H9 (cell line): ENCODE data around the gene MRPL9. TPM values are rescaled to one million over a fixed set of nuclear protein-coding genes. Genes with fewer than 3 reads are reported as not detected.
A peak's percentile ranks its signal among the peaks of the same experiment; 100 is the strongest.

ENCODE experiments used
- DNase-seq: peaks from one replicate; pipeline ENCODE4 v3.0.0-alpha.2; 2017
- H2AFZ ChIP-seq: one replicate; pipeline ENCODE4 v1.6.1; 2013; ENCODE audit warnings: mild to moderate bottlenecking, low read length, control low read depth, moderate library complexity
- H2AK5ac ChIP-seq: 2 replicates; pipeline ENCODE4 v1.6.1; 2013; ENCODE audit warnings: low read length, control low read depth, mixed read lengths; ENCODE audit not compliant: insufficient read length
- H2BK120ac ChIP-seq: one replicate; pipeline ENCODE4 v1.6.1; 2013; ENCODE audit warnings: low read depth, mild to moderate bottlenecking, low read length, control low read depth, inconsistent platforms; ENCODE audit not compliant: poor library complexity, severe bottlenecking
- H2BK12ac ChIP-seq: 2 replicates; pipeline ENCODE4 v1.6.1; 2013; ENCODE audit warnings: low read length, control low read depth, mixed read lengths, low read depth; ENCODE audit not compliant: insufficient read length
- H2BK15ac ChIP-seq: 2 replicates; pipeline ENCODE4 v1.6.1; 2013; ENCODE audit warnings: low read depth, low read length, control low read depth
- H2BK20ac ChIP-seq: one replicate; pipeline ENCODE4 v1.6.1; 2013; ENCODE audit warnings: low read depth, mild to moderate bottlenecking, low read length, control low read depth, inconsistent platforms; ENCODE audit not compliant: poor library complexity, severe bottlenecking
- H2BK5ac ChIP-seq: 2 replicates; pipeline ENCODE4 v1.6.1; 2013; ENCODE audit warnings: low read length, control low read depth, mixed read lengths; ENCODE audit not compliant: insufficient read length
- H3K14ac ChIP-seq: 2 replicates; pipeline ENCODE4 v1.6.1; 2013; ENCODE audit warnings: low read length, control low read depth; ENCODE audit not compliant: insufficient read depth
- H3K18ac ChIP-seq: 2 replicates; pipeline ENCODE4 v1.6.1; 2013; ENCODE audit warnings: low read depth, mild to moderate bottlenecking, mixed read lengths, low read length, control low read depth; ENCODE audit not compliant: insufficient read length
- H3K23ac ChIP-seq: 2 replicates; pipeline ENCODE4 v1.6.1; 2013; ENCODE audit warnings: low read length, control low read depth, mixed read lengths, low read depth; ENCODE audit not compliant: insufficient read length
- H3K23me2 ChIP-seq: 2 replicates; pipeline ENCODE4 v1.6.1; 2013; ENCODE audit warnings: low read depth, mild to moderate bottlenecking, mixed read lengths, low read length, control low read depth; ENCODE audit not compliant: insufficient read length, poor library complexity, severe bottlenecking
- H3K27ac ChIP-seq: 2 replicates; pipeline ENCODE4 v1.5.1; 2013; ENCODE audit warnings: low read length, control low read depth, mixed read lengths, low read depth; ENCODE audit not compliant: insufficient read length
- H3K27me3 ChIP-seq: 2 replicates; pipeline ENCODE4 v1.6.1; 2013; ENCODE audit warnings: low read length, control low read depth, inconsistent platforms; ENCODE audit not compliant: insufficient read depth
- H3K4ac ChIP-seq: 2 replicates; pipeline ENCODE4 v1.6.1; 2013; ENCODE audit warnings: low read depth, mild to moderate bottlenecking, control low read depth, inconsistent platforms, low read length, moderate library complexity
- H3K4me1 ChIP-seq: 2 replicates; pipeline ENCODE4 v1.6.1; 2013; ENCODE audit warnings: low read length, control low read depth, inconsistent platforms; ENCODE audit not compliant: insufficient read depth
- H3K4me2 ChIP-seq: 2 replicates; pipeline ENCODE4 v1.6.1; 2013; ENCODE audit warnings: low read length, control low read depth, mixed read lengths; ENCODE audit not compliant: insufficient read length, insufficient read depth
- H3K56ac ChIP-seq: 2 replicates; pipeline ENCODE4 v1.6.1; 2013; ENCODE audit warnings: low read depth, mild to moderate bottlenecking, mixed read lengths, low read length, control low read depth; ENCODE audit not compliant: insufficient read length
- H3K79me1 ChIP-seq: 2 replicates; pipeline ENCODE4 v1.6.1; 2013; ENCODE audit warnings: low read depth, mild to moderate bottlenecking, moderate library complexity, low read length, control low read depth, inconsistent platforms; ENCODE audit not compliant: insufficient read depth, poor library complexity, severe bottlenecking
- H3K79me2 ChIP-seq: 2 replicates; pipeline ENCODE4 v1.6.1; 2013; ENCODE audit warnings: low read length, control low read depth, inconsistent platforms; ENCODE audit not compliant: insufficient read depth
- H3K9ac ChIP-seq: 2 replicates; pipeline ENCODE4 v1.6.1; 2013; ENCODE audit warnings: low read length, control low read depth, mixed read lengths; ENCODE audit not compliant: insufficient read length; ENCODE audit errors: extremely low read depth
- H3K9me3 ChIP-seq: one replicate; pipeline ENCODE4 v1.6.1; 2013; ENCODE audit warnings: low read depth, low read length, inconsistent platforms; ENCODE audit not compliant: control insufficient read depth
- H3T11ph ChIP-seq: one replicate; pipeline ENCODE4 v1.6.1; 2013; ENCODE audit warnings: mild to moderate bottlenecking, low read length, control low read depth, inconsistent platforms
- H4K20me1 ChIP-seq: one replicate; pipeline ENCODE4 v1.6.1; 2013; ENCODE audit not compliant: control insufficient read depth, insufficient read length, insufficient read depth
- H4K5ac ChIP-seq: 2 replicates; pipeline ENCODE4 v1.6.1; 2013; ENCODE audit warnings: low read depth, mild to moderate bottlenecking, mixed read lengths, low read length, control low read depth; ENCODE audit not compliant: insufficient read length
- H4K8ac ChIP-seq: replicated peaks from 2 replicates; pipeline ENCODE4 v1.6.1; 2013; ENCODE audit warnings: low read length, control low read depth, mixed read lengths, low read depth; ENCODE audit not compliant: insufficient read length
- H4K91ac ChIP-seq: 2 replicates; pipeline ENCODE4 v1.6.1; 2013; ENCODE audit warnings: low read depth, mild to moderate bottlenecking, moderate library complexity, mixed read lengths, low read length, control low read depth; ENCODE audit not compliant: insufficient read length
- H3K27ac Mint-ChIP-seq, 3 experiments: 2 replicates in 2 of 3; 3 replicates in 1 of 3; pipeline ENCODE4 v1.8.0; 2020 to 2021; ENCODE audit warnings: mixed read lengths in 3 of 3, mild to moderate bottlenecking in 1 of 3, moderate library complexity in 1 of 3
- H3K27me3 Mint-ChIP-seq: 2 replicates; pipeline ENCODE4 v1.8.0; 2021; ENCODE audit warnings: low read depth, mild to moderate bottlenecking, moderate library complexity, mixed read lengths
- H3K36me3 Mint-ChIP-seq, 3 experiments: 2 replicates in 2 of 3; 3 replicates in 1 of 3; pipeline ENCODE4 v1.8.0; 2020 to 2021; ENCODE audit warnings: low read depth in 3 of 3, mixed read lengths in 3 of 3; ENCODE audit not compliant: insufficient read depth in 1 of 3
- H3K4me1 Mint-ChIP-seq, 2 experiments: 2 replicates each; pipeline ENCODE4 v1.8.0; 2020; ENCODE audit warnings: mixed read lengths in 2 of 2
- H3K4me3 Mint-ChIP-seq, 2 experiments: 2 replicates in 1 of 2; 3 replicates in 1 of 2; pipeline ENCODE4 v1.8.0; 2020 to 2021; ENCODE audit warnings: mild to moderate bottlenecking in 2 of 2, mixed read lengths in 2 of 2, moderate library complexity in 1 of 2
- H3K9me3 Mint-ChIP-seq, 2 experiments: 2 replicates in 1 of 2; 3 replicates in 1 of 2; pipeline ENCODE4 v1.8.0; 2020; ENCODE audit warnings: mild to moderate bottlenecking in 2 of 2, mixed read lengths in 2 of 2, moderate library complexity in 1 of 2
- WGBS: extraction: QIAGEN DNeasy Blood & Tissue Kit; methylation state at CpG from one replicate; pipeline ENCODE4 v1.1.7; 2013; ENCODE audit warnings: missing lambda C conversion rate, low lambda C conversion rate, mixed read lengths; ENCODE audit not compliant: insufficient read length; ENCODE audit errors: extremely low coverage; 5-methylcytosine and 5-hydroxymethylcytosine counted together
- total RNA-seq: library from RNA; stranded (reverse); gene quantifications from 2 replicates; pipeline ENCODE4 v1.2.1, GENCODE V29; 2021
- TF ChIP-seq, protein P1 (sequence below): fragments of 200-600 bp; sonication (generic); conservative IDR thresholded peaks from 3 replicates; pipeline ENCODE4 v1.8.0; 2021; ENCODE audit warnings: antibody characterized with exemption, mild to moderate bottlenecking

The MRPL9 gene
- total RNA-seq, 1 experiment from 2014 or later, result 102 TPM

DNA sequence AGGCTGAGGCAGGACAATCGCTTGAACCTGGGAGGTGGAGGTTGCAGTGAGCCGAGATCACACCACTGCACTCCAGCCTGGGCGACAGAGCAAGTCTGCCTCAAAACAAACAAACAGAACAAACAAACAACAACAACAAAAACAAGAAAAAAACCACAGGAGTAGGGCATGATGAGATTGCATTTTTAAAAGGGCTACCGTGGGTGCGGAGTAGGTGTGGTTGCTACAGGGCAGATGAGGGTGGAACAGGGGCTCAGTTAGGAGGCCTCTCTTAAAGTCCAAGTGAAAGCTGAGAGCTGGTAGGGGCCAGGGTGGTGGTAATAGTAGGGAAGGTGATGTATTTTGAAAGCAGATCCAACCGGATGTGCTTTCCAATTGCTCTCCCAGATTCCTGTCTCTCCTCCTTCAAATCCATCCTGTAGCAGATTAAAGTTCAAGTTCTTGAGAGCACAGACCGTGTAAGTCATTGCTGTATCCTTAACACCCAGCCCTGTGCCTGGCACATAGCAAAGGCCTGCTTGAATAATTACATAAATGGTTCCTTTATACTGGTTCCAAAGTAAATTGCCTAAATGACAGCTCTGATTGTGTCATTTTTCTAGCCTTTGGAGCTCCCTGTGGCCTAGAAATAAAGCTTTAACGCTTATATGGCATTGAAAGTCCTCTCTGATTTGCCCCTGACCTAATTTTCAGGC, 46.1 kb upstream of the MRPL9 start:
- no peaks in the 10 kb centered on the region for H3K9me3 Mint-ChIP-seq
- peaks cover 2% of the 10 kb centered on the region; the same call in 1 of the 2 replicates for H3K27me3 Mint-ChIP-seq
- Histone ChIP-seq H3K23me2 (no peaks in the 10 kb centered on the region), H2BK15ac (no peak overlapping the region), H3K79me1 (no peaks in the 10 kb centered on the region), H2AK5ac (no peak overlapping the region), H3K4me2 (no peak overlapping the region), H3K4me1 (no peaks in the 10 kb centered on the region; the same call in 1 of the 2 replicates), H3K27me3 (0 out of 2 replicates have a peak, but pooled peaks cover 2% of the 10 kb centered on the region), H4K8ac (no peak overlapping the region), H3K14ac (no peak overlapping the region), H2BK20ac (no peak overlapping the region), H4K20me1 (no peaks in the 10 kb centered on the region), H3K9ac (no peak overlapping the region), H2BK5ac (no peak overlapping the region), H4K5ac (no peak overlapping the region), H3K23ac (no peak overlapping the region), H3K79me2 (no peaks in the 10 kb centered on the region), H2BK120ac (no peak overlapping the region), H3K9me3 (no peaks in the 10 kb centered on the region), H3K4ac (no peak overlapping the region), H4K91ac (no peak overlapping the region), H3T11ph (peak overlapping the region; percentile 10), H2AFZ (no peak overlapping the region), H3K27ac (no peak overlapping the region), H3K56ac (no peak overlapping the region), H3K18ac (no peak overlapping the region), H2BK12ac (no peak overlapping the region)
- no peak for DNase-seq
- H3K4me3 Mint-ChIP-seq, result no peak overlapping the region
- H3K27ac Mint-ChIP-seq, result peak overlapping the region in 2 of 3 experiments; percentile 77 to 84
- H3K36me3 Mint-ChIP-seq, result no peaks in the 10 kb centered on the region
- TF ChIP-seq, protein P1, sequence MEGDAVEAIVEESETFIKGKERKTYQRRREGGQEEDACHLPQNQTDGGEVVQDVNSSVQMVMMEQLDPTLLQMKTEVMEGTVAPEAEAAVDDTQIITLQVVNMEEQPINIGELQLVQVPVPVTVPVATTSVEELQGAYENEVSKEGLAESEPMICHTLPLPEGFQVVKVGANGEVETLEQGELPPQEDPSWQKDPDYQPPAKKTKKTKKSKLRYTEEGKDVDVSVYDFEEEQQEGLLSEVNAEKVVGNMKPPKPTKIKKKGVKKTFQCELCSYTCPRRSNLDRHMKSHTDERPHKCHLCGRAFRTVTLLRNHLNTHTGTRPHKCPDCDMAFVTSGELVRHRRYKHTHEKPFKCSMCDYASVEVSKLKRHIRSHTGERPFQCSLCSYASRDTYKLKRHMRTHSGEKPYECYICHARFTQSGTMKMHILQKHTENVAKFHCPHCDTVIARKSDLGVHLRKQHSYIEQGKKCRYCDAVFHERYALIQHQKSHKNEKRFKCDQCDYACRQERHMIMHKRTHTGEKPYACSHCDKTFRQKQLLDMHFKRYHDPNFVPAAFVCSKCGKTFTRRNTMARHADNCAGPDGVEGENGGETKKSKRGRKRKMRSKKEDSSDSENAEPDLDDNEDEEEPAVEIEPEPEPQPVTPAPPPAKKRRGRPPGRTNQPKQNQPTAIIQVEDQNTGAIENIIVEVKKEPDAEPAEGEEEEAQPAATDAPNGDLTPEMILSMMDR, result no peak
- no CpG with 5 or more reads among the region's 8 CpGs for WGBS
- peaks cover 22% of the 10 kb centered on the region in 2 experiments for H3K4me1 Mint-ChIP-seq
